ENCODE measurements around the gene RNF157. TPM values are rescaled to one million over a fixed set of nuclear protein-coding genes. Genes with fewer than 3 reads are reported as not detected.

Gene RNF157
- total RNA-seq, 1 donor from 2014 or later: 17.8 TPM

- Mint-ChIP-seq H3K4me3 (ENCODE audit: unreplicated experiment) (no peak overlapping the region), H3K4me1 (ENCODE audit: low read depth, unreplicated experiment) (no peaks in the 10 kb centered on the region), H3K9me3 (ENCODE audit: unreplicated experiment) (peaks cover 5% of the 10 kb centered on the region), H3K36me3 (ENCODE audit: unreplicated experiment) (no peaks in the 10 kb centered on the region), H3K27ac (ENCODE audit: unreplicated experiment) (no peak overlapping the region), H3K27me3 (ENCODE audit: unreplicated experiment) (peaks cover 6% of the 10 kb centered on the region)
- TF ChIP-seq CTCF (IDR thresholded peaks at IDR 0.05; ENCODE audit: partially characterized antibody, unreplicated experiment): no peak
- no peak for DNase-seq
Measured at GRCh38 chr17:76179496-76180467, 60.5 kb downstream of the RNF157 start.

DNA sequence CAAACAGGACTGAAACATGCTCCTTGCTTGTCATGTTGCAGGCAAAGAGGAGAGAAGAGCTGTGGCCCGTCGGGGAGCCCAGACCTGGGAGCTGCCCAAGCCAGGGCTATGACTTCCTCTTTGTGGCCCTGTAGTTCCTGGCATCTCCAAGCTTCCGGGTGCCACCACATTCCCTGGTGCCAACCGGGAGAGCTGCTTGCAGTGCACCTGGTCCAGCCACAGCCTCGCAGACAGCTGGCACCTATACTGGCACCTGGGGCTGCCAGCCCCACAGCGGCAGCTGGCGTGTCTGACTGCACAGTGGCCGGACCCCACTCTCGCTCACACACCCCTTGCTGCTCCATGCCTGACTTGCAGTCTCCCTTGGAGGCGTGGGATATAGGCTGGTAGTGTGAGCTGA lies 62.2 kb downstream of the RNF157 start:
- Mint-ChIP-seq H3K9me3 (ENCODE audit: unreplicated experiment) (peaks cover 5% of the 10 kb centered on the region), H3K27me3 (ENCODE audit: unreplicated experiment) (peaks cover 6% of the 10 kb centered on the region), H3K4me1 (ENCODE audit: low read depth, unreplicated experiment) (no peaks in the 10 kb centered on the region), H3K27ac (ENCODE audit: unreplicated experiment) (no peak overlapping the region), H3K4me3 (ENCODE audit: unreplicated experiment) (no peak overlapping the region), H3K36me3 (ENCODE audit: unreplicated experiment) (no peaks in the 10 kb centered on the region)
- TF ChIP-seq CTCF (IDR thresholded peaks at IDR 0.05; ENCODE audit: partially characterized antibody, unreplicated experiment): no peak
- DNase-seq: no peak

DNA sequence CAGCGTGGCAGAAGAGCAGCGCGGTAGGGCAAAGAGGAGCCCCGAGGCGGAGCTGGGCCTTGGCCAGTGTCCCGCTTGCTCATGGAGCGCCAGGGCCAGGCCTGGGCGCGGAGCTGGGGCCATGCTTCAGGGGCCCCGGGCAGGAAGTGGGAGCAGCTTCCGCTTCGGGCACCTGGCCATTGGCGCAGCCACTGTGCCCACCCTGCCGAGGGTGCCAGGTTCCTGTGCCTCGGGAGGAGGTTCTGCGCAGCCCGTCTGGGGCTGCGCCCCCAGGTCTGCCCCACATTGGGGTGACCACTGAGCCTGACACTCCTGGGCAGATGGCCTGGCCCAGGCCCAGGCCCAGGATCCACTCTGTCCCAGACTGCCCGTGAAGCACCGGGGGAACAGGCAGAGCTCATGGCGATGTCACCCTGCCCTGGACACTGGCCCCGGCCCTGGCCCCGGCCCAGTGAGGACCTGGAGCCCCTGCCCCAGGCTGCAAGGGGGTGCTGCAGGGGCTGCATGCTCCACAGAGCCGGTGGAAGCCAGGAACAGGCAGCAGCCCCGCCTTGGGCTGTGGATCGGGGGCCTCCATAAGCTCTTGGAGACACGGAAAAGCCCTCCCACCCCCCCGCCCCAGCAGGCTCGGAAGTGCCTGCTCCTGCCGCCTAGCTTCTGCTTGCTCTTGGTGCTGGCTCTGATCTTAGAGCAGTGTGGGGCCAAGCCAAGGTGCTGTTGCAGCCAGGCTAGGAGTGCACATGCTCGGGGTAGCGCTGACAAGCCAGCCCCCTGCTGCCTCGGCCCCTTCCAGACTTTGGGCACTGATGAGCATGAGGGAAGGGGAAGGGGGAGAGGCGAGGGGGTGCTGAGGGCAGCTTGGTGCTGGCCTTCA lies 63.4 kb downstream of the RNF157 start:
- no peak for TF ChIP-seq CTCF (IDR thresholded peaks at IDR 0.05; ENCODE audit: partially characterized antibody, unreplicated experiment)
- H3K4me3 Mint-ChIP-seq (ENCODE audit: unreplicated experiment): no peak overlapping the region
- H3K9me3 Mint-ChIP-seq (ENCODE audit: unreplicated experiment): peaks cover 5% of the 10 kb centered on the region
- H3K27ac Mint-ChIP-seq (ENCODE audit: unreplicated experiment): no peak overlapping the region
- H3K4me1 Mint-ChIP-seq (ENCODE audit: low read depth, unreplicated experiment): peaks cover under 1% of the 10 kb centered on the region
- no peaks in the 10 kb centered on the region for H3K36me3 Mint-ChIP-seq (ENCODE audit: unreplicated experiment)
- peaks cover 8% of the 10 kb centered on the region for H3K27me3 Mint-ChIP-seq (ENCODE audit: unreplicated experiment)
- no peak for DNase-seq

DNA sequence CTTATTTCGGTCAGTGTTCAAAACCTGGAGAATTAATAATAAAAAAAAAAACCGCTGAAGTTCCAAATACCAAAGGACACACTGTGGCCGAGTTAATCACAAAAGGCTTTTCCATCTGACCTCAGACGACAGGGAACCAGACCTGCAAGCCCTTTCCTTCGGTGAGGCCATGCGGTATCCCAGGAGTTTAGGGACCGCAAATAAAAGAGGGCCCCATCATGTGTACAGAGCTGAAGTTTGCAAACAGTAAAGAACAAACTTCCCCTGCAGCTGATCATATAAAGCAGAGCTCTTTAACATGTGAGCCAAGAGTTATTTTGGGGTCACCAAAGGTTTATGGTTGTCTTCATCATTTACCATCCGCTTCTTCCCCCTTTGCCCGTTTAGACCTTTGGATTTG lies 66.3 kb downstream of the RNF157 start:
- no peak for TF ChIP-seq CTCF (IDR thresholded peaks at IDR 0.05; ENCODE audit: partially characterized antibody, unreplicated experiment)
- no peak for DNase-seq
- Mint-ChIP-seq H3K9me3 (ENCODE audit: unreplicated experiment) (peaks cover 5% of the 10 kb centered on the region), H3K27me3 (ENCODE audit: unreplicated experiment) (peaks cover 5% of the 10 kb centered on the region), H3K4me1 (ENCODE audit: low read depth, unreplicated experiment) (peaks cover 6% of the 10 kb centered on the region), H3K27ac (ENCODE audit: unreplicated experiment) (no peak overlapping the region), H3K4me3 (ENCODE audit: unreplicated experiment) (no peak overlapping the region), H3K36me3 (ENCODE audit: unreplicated experiment) (no peaks in the 10 kb centered on the region)
